GM18526 (cell line): ENCODE data around the gene FGD5.

Experiments used
- POLR2A ChIP-seq: IDR thresholded peaks from 3 replicates; pipeline ENCODE4 v1.6.1; 2011; ENCODE audit not compliant: insufficient read length; ENCODE audit errors: extremely low read depth

Gene FGD5

DNA sequence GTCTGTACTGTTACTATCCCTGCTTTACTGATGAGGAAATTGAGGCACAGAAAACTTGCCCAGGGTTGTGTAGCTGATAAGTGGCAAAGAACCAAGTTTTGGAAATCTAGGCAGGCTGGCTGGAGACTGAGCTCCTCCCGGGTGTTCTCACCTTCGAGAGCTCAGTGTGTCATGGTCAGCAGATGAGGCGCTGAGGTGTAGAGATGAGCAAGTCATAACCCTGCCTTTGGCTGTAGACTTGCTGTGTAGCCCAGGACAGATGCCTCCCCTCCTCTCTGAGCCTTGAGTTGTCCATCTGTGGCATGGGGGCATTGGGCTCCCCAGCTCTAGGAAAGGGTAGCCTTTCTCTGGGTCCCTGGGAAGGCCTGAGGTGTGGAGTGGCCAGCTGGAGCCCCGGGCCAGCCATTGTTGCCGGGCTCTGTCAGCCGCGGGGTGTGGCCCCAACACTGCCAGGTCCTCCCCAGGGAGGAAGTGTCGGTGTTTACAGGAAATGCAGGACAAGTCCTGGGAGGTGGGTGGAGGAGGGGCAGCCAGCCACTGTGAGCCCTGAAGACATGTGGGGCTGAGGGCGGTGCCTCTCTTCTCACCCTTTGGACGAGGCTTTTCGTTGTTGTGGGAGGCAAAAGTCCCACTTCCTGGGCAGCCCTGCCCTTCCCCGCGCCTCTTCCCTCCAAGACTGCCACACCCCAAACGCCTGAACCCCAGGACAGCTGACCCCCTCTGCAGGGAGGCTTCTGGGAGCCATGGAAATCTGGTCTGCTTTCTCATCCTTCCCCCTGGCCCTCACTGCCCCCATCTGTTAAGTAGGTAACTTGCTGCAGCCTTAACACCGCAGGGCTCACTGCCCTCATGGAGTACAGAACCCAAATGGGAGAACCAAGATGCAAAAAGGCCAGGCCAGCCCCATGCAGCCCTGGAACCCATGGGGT is 29.1 kb downstream of the FGD5 start:
- no peak for TF ChIP-seq POLR2A

DNA sequence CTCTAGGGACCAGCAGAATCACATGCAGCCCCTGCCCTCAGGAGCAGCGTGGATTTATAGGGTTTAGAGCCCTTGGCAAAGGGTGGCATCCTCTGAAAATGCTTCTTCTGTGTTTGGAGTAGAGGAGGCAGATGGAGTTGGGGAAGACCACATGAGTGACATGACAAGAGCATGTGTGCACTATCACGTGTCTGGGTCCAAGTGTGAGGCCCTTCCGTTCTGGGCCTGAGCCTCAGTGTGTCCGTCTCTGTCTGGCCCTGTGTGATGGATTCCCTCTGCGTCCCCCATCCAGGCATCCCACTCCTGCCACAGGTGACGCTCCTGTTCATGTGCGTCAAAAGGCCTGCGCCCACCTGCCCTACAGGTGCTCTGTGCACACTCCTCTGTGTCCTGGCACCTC is 30.1 kb downstream of the FGD5 start:
- TF ChIP-seq POLR2A, result no peak

DNA sequence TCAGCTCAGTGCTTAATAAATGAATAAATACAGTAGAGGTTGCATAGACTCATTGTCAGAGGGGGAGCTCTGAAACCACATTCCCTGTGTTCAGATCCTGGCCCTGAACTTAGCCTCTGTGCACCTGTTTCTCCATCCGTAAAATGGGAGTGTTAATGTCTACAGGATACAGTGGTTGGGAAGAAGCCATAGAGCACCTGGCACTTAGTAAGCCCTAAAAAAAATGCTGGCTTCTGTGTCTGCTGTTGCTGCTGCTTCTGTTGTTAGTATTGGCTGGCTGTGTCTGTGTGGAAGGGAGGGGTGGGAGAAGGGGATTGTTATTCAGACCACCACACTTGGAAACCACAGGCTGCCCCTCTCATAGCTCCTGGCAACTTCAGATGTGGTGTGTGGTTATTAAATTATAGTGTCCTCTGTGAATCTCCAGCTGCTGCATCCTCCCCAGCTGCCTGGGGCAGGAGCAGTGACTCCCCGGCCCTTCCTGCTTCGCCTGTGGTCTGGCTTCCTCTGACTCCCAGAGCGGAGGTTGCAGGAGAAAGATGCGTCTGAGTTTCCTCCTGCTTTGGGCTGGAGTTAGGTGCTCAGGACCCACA is 31.0 kb downstream of the FGD5 start:
- TF ChIP-seq POLR2A, result no peak

DNA sequence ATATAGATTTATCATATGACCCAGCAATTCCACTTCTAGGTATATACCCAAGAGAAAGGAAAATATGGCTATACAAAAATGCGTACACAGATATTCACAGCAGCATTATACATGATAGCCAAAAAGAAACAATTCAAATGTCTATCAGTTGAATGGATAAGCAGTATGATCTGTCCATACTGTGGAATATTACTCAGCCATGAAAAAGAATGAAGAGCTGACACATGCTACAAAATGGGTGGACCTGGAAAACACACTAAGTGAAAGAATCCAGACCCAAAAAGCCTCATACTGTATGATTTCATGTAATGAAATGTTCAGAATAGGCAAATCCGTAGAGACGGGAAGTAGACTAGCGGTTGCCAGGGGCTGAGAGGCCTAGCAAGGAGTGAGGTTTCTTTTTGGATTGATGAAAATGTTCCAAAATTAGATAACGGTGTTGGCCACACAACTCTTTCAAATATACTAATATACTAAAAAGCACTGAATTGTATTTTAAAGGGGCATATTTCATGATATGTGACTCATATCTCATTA is 33.4 kb downstream of the FGD5 start:
- TF ChIP-seq POLR2A, result no peak

DNA sequence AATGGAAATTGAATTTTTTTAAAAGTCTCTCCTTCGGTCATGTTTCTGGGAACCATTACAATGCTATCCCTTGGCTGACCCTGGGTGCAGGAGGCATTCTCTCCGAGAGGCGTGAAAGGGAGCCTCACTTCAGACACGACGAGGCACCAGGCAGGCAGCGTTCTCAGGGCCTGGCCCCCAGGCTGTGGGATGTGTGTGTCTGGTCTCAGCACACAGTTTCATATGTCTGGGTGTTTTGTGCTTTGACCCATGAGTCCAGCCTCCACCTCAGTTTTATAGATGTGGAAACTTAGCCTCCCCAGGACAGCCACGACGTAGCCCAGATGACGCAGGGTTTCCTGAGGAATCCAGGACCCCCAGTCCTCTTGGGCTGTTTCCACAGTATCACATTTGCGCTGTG is 34.0 kb downstream of the FGD5 start:
- no peak for TF ChIP-seq POLR2A

DNA sequence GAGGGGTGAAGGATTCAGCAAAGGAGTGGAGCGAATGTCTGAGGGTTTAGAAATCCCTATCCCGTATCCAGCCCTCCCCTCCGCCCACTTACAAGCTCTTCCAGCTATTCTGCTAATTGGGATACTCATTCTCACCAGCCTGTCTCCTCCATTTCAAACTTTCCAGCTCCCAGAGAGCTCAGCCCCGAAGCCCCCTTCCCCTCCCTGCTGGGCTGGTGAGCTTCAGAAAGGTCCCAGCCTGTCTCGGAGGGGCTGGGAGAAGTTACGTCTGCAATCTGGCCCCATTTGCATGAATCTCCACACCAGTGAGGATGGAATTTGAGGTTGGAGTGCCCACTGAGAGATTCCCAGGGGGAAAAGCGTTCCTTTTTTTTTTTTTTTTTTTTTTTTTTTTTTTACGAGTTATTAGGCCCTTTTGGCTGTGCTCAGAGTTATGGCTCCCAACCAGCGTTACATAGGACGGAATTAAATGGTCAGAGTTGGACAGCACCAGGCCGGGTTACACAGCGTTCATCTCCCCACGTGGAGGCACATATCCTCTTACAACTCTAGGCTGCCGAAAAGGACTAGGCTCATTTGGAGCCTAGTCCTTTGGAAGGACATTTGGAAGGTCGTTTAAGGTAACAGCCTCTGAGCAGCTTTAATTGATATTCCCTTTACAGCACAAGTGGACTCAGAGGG is 34.6 kb downstream of the FGD5 start:
- no peak for TF ChIP-seq POLR2A

DNA sequence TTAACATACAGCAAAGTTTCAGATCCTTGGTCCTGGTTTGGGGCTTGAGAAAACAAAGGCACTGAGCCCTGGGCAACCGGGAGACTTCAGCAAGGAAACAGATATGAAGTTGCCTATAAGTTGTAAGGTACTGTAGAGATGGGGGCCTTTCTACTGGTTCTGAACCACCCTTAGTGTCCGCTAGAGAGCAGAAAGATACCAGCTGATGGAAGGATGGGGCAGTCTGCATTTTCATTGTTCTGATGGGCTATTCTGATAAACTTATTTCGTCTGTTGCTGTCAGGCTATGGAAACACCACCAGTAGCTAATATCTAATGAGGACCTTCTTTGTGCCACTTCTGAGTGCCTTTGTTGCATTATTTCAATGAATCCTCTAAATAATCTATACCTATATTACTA is 38.7 kb downstream of the FGD5 start:
- TF ChIP-seq POLR2A, result no peak

DNA sequence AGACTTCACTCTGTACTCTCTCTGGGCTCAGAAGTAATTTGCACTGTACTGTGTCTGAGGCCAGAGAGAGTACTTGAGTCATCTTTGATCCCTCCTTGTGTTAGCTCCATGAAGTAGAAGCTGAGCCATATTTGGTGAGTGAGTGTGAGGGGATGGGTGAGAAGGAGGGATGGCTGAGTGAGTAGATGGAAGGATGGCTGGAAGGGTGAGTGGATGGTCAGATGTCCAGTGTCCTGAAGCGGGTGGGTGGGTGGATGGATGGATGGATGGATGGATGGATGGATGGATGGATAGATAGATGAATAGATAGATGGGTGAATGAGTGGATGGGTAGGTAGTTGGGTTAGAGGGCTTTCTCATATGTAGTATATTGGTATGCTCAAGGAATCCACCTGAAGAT is 39.3 kb downstream of the FGD5 start:
- no peak for TF ChIP-seq POLR2A

DNA sequence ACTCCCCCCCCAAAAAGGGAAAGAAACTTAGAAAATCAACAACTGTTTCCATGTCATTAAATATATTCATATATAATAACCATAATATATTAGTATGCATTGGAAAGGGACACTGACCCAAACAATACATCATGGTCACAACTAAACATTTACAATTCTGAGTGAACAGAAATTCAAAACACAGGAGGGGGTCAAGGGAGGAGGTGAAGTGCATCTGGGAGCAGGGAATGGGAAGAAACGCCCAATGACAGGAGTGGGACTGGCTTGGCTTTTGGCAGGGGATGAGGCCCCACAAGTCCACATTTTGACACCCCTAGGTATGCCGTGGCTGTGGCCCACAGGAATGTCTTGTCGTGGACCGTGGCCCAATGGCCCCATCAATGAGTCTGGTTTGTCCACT is 41.1 kb downstream of the FGD5 start:
- TF ChIP-seq POLR2A, result no peak

DNA sequence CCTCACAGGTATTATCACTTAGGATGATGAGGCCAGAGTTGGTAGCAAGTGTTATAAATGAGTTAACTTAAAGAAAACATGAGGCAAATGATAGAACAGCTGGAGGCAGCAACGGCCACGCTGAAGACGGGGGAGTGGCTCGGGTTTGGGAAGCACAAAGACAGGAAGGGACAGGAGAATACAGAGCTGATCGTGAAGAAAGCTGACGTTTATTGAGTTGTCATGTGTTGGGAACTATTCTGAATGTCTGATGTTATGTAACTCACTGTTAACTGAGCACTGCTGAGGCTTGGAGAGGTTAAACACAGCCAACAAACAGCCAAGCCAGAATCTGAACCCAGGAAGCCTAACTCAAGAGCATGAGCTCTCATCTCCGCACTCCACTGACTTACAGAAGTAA is 42.3 kb downstream of the FGD5 start:
- TF ChIP-seq POLR2A, result no peak

DNA sequence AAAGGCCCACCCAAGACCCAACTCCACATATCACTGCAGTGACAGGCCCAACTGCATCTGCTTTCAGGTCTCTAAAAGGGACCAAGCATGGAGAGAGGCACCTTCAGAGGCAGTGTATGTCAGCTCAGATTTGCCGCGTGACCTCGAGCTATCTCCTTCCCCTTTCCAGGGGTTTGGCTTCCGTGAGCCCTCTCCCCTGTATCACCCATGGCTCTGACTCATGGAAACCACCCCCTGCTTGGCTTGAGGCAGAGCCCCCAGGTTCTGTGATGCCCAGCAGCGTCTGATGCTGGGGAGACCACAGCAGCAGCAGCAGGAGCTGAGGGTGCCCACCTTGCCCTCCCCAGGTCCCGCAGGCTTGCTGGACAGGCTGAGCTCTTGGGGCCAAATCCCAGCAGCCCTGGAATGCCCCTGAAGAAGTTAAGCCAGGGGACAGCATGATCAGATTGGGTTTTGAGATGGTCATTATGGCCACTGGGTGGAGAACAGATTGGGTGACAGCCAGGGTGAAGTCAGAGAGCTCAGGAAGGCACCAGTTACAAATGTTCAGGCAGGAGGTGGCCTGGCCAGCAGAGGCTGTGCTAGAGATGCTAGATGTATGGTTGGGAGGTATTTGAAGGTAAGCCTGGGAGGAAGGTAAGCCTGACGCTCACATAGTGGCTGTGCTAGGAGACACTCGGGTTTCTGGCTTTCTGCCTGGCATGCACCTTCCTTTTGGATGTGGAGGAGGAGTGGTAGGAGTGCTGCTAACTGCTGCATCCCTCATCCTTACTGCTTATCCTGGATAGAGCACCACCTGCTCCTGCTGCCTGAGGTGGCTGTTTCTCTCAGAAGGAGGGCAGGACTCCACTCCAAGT is 42.9 kb downstream of the FGD5 start:
- no peak for TF ChIP-seq POLR2A

DNA sequence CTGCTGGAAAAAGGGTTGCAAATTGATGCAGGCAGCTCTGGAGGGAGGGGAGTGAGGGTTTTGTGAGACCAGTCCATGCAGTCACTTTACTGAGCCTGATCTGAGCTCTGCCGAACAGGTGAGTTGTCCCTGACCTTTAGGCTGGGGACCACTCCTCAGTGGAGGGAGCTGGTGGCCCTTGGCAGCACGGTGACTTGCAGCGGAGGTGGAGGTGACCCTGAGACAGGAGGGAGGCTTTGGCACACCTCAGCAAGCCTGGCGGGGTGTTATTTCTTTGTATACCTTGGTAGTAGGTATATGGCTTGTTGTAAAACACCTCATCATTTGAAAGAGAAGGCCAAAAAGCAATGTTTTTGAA is 43.5 kb downstream of the FGD5 start:
- no peak for TF ChIP-seq POLR2A

DNA sequence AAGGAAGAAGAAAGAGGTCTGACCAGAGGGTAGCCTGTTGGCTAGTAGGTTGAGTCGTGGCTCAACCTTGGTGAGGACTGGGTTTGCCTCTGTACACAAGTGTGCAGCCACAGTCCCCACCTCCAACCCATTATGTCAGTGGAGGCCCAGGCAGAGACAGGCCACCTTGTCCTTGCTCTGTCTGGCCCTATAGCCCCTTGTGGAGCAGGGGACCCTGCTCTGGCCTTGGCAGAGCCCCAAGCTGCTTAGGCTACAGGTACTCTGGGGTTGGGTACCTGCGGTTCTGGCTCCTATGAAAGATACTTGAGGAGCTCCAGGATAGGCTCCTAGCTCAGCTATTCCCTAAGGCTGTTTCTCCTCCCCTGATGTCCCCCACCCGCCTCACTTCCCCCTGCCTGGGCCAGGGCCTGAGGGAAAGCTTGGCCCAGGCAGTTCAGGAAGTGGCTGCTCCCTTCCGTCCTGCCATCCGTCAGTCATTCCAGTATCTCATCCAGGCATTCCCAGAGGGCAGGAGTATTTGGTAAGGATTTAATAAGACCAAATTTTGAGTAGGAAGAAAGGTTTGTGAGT is 44.0 kb downstream of the FGD5 start:
- TF ChIP-seq POLR2A, result no peak

DNA sequence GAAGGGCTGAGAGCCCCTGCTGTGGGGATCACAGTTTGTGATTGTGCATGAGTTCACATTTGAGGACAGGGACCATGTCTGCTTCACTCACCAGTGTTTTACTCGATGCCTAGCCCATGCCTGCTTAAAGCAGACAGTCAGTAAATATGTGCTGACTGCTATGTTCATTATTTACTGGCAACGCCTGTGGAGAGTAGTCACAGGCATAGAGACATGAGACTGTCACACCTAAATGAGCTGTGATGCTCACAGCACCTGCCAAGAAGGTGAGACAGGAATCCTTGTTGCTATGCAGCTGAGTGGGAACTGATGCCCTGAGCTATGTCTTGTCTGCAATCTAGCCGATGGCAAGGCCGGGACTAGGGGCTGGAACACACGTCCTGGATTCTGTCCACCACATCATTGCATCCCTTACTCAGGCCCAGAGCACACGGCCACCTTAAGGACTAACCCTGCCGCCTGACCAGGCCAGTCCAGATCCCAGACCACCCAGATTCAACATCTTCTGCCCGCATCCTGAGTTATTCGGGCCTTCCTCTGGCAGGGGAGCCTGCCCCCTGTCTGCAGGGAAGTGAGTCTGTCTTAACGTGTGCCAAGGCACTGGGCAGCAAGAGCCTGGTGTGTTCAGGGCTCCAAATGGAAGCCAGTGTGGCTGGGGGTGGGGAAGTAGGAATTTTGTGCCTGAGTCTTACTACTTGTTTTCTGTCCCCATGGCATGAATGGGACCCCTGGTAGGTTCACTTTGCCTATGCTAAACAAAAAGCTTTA is 44.8 kb downstream of the FGD5 start:
- TF ChIP-seq POLR2A, result no peak
